NB4 (cell line): ENCODE results near the gene ACACB.

Source experiments
- MYC ChIP-seq: IDR thresholded peaks from 2 replicates; pipeline ENCODE4 v1.6.1; 2011; ENCODE audit warnings: low read depth, low read length
- POLR2A ChIP-seq: IDR thresholded peaks from 2 replicates; pipeline ENCODE4 v1.6.1; 2011; ENCODE audit warnings: mild to moderate bottlenecking; ENCODE audit not compliant: insufficient read length; ENCODE audit errors: extremely low read depth
- TF ChIP-seq, protein P1 (sequence below): IDR thresholded peaks from one replicate; pipeline ENCODE4 v1.5.1; 2012; ENCODE audit warnings: low read depth, low read length

DNA sequence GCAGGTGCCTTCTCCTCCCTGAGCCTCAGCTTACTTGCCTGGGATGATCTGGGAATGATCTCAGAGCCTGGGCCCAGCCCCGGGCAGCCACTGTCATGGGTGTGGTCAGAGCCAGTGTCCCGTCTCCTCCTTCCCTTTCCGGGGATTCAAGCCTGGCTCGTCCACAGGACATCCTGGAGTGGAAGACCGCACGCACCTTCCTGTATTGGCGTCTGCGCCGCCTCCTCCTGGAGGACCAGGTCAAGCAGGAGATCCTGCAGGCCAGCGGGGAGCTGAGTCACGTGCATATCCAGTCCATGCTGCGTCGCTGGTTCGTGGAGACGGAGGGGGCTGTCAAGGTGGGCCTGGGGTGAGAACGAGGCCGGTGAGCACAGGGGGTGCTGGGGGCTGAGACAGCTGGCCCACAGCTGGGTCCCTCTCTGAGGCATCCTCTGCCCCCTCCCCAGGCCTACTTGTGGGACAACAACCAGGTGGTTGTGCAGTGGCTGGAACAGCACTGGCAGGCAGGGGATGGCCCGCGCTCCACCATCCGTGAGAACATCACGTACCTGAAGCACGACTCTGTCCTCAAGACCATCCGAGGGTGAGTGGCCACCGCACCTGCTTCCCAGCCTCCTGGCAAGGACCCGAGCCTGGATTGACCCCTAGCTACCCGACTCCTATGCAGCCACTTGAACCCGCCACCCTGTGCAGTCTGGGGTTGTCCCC is 148.7 kb downstream of the ACACB start:
- TF ChIP-seq, protein P1, sequence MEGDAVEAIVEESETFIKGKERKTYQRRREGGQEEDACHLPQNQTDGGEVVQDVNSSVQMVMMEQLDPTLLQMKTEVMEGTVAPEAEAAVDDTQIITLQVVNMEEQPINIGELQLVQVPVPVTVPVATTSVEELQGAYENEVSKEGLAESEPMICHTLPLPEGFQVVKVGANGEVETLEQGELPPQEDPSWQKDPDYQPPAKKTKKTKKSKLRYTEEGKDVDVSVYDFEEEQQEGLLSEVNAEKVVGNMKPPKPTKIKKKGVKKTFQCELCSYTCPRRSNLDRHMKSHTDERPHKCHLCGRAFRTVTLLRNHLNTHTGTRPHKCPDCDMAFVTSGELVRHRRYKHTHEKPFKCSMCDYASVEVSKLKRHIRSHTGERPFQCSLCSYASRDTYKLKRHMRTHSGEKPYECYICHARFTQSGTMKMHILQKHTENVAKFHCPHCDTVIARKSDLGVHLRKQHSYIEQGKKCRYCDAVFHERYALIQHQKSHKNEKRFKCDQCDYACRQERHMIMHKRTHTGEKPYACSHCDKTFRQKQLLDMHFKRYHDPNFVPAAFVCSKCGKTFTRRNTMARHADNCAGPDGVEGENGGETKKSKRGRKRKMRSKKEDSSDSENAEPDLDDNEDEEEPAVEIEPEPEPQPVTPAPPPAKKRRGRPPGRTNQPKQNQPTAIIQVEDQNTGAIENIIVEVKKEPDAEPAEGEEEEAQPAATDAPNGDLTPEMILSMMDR: no peak
- TF ChIP-seq POLR2A (no peak), MYC (no peak)
